ENCODE results near the gene DOCK3.

Gene DOCK3

DNA sequence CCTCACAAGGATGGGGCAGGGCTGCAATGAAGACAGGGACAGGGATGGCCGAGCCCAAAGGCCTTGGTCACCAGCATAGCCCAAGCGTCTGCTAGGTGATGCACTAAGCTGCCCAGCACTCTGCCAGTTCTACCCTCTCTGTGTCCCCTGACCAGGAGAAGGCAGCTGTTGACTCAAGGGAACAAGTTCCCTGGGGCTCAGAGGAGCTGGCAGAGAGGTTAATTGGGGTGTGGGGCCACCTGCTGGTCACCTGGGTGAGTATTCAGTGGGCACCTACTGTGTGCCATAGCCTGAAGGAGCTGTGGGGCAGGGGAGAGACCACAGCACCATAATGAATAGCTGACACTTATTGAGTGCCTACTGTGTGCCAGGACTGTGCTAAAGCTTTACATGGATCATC, 22.0 kb upstream of the DOCK3 start:
- TF ChIP-seq, protein P1, sequence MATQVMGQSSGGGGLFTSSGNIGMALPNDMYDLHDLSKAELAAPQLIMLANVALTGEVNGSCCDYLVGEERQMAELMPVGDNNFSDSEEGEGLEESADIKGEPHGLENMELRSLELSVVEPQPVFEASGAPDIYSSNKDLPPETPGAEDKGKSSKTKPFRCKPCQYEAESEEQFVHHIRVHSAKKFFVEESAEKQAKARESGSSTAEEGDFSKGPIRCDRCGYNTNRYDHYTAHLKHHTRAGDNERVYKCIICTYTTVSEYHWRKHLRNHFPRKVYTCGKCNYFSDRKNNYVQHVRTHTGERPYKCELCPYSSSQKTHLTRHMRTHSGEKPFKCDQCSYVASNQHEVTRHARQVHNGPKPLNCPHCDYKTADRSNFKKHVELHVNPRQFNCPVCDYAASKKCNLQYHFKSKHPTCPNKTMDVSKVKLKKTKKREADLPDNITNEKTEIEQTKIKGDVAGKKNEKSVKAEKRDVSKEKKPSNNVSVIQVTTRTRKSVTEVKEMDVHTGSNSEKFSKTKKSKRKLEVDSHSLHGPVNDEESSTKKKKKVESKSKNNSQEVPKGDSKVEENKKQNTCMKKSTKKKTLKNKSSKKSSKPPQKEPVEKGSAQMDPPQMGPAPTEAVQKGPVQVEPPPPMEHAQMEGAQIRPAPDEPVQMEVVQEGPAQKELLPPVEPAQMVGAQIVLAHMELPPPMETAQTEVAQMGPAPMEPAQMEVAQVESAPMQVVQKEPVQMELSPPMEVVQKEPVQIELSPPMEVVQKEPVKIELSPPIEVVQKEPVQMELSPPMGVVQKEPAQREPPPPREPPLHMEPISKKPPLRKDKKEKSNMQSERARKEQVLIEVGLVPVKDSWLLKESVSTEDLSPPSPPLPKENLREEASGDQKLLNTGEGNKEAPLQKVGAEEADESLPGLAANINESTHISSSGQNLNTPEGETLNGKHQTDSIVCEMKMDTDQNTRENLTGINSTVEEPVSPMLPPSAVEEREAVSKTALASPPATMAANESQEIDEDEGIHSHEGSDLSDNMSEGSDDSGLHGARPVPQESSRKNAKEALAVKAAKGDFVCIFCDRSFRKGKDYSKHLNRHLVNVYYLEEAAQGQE (IDR thresholded peaks at IDR 0.05; ENCODE audit: insufficient read depth in 1 of 2, low read depth in 2 of 2, low read length in 2 of 2) = no peak
- TF ChIP-seq FOXP2 (optimal IDR thresholded peaks at IDR 0.05; ENCODE audit: borderline replicate concordance, extremely low read depth, extremely low read length, insufficient read depth) (no peak), SIN3A (IDR thresholded peaks at IDR 0.05; ENCODE audit: borderline replicate concordance, insufficient read depth, low read length) (no peak), POLR2AphosphoS5 (IDR thresholded peaks at IDR 0.05; ENCODE audit: low read depth, low read length) (no peak), TAF1 (IDR thresholded peaks at IDR 0.05; ENCODE audit: borderline replicate concordance, insufficient read depth, low read length) (no peak)

DNA sequence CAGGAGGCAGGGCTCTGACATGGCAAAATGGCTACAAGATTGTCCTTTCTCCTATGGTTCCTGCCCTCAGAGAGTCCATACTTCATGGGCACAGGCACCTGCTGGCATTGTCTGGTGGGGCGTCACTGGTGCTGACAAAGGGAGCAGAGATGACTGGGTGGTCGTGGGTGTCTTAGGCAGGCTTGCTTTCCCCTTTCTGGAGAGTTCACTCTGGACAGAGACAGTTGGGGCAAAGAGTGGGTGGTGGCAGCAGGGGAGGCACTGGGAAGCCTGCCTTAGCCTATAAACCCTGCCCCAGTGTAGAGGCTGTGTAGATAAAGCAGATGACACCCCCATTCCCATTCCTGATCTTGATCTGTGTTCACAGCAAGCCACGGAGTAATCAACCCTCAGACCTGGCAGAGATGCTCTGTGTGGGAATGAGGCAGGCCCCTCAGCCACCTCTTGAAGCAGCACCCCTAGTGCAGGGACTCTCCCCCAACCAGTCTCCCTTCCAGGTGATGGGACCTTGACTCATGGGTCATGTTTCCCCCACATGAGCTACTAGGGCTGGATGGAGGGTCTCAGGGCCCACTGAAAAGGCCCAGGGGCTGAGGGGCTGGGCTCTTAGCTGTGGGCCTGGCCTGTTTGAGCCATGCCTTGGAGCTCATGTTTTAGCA, 20.7 kb upstream of the DOCK3 start:
- TF ChIP-seq FOXP2 (optimal IDR thresholded peaks at IDR 0.05; ENCODE audit: borderline replicate concordance, extremely low read depth, extremely low read length, insufficient read depth) (no peak), POLR2AphosphoS5 (IDR thresholded peaks at IDR 0.05; ENCODE audit: low read depth, low read length) (no peak), SIN3A (IDR thresholded peaks at IDR 0.05; ENCODE audit: borderline replicate concordance, insufficient read depth, low read length) (no peak), TAF1 (IDR thresholded peaks at IDR 0.05; ENCODE audit: borderline replicate concordance, insufficient read depth, low read length) (no peak)
- TF ChIP-seq, protein P1 (IDR thresholded peaks at IDR 0.05; ENCODE audit: insufficient read depth in 1 of 2, low read depth in 2 of 2, low read length in 2 of 2) = no peak

DNA sequence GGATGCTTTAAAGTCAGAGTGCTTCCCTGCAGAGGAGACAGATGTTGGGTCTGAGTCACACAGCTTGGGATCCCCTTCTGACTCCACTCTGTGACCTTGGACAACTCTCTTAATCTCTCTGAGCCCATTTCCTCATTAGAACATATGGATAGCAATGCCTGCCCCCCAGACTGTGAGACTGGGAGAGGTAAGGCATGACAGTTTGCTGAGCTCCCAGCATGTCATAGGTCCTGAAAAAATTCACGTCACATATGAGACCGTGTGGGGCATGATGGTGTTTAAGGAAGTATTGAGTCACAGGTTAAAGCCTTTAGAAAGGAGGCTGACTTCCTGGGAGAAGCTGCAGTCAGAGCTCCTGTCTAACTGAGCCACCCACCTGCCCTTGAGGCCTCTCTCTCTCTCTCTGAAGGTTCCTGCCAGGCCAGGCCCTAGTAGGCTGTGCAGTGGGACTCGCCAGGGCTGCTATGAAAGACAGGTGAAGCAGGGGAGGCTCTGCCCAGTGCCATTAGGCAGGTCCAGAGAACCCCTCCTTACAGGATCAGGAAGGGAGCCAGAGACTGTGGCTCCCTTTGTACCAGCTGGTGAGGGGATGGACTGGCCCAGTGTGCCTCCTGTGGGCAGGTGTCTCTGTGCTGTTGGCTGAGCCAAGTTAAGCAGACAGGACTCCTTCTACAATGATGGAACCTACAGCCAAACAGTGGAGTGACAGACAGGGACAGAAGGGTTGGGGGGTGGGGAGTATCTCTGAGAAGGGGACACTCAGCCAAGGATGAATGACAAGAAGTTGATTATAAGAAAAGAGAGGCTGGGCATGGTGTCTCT, 19.5 kb upstream of the DOCK3 start:
- TF ChIP-seq TAF1 (IDR thresholded peaks at IDR 0.05; ENCODE audit: borderline replicate concordance, insufficient read depth, low read length) (no peak), SIN3A (IDR thresholded peaks at IDR 0.05; ENCODE audit: borderline replicate concordance, insufficient read depth, low read length) (no peak), POLR2AphosphoS5 (IDR thresholded peaks at IDR 0.05; ENCODE audit: low read depth, low read length) (no peak), FOXP2 (optimal IDR thresholded peaks at IDR 0.05; ENCODE audit: borderline replicate concordance, extremely low read depth, extremely low read length, insufficient read depth) (no peak)

DNA sequence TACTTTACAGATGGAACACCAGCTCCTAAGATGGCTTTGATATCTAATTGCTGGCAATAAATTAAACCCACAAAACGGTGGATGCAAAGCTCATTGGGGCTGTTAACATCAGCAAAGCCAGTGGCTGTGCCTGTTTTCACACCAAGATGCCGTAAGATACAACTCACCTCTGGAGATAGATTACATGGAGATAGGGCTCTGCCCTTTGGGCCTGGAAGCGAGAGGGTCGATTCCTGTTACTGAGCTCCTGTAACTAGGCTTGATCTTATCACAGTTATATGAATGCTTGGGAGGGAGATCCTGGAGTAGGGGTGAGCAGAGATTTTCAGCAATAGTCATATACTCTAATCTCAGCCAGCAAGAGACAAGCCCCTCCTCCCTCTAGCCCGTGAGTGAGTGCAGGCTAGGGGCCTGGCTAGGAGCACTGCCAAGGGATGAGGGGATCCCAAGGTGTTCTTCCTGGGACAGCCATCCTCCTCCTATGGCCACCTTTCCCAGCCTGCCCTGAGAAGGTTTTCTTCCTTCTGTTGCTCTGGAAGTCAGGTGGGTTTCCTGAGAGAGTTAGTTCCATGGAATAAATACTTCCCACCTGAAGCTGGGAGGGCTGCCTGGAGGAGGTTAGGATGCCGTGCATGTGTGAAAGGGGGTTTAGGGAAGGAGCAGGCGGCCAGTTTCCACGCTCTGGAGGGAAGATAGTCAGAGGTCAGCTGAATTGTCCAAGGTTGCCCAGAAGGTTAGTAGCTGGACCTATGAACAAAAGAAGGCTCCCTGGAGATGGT, 18.1 kb upstream of the DOCK3 start:
- TF ChIP-seq TAF1 (IDR thresholded peaks at IDR 0.05; ENCODE audit: borderline replicate concordance, insufficient read depth, low read length) (no peak), POLR2AphosphoS5 (IDR thresholded peaks at IDR 0.05; ENCODE audit: low read depth, low read length) (no peak), FOXP2 (optimal IDR thresholded peaks at IDR 0.05; ENCODE audit: borderline replicate concordance, extremely low read depth, extremely low read length, insufficient read depth) (no peak), SIN3A (IDR thresholded peaks at IDR 0.05; ENCODE audit: borderline replicate concordance, insufficient read depth, low read length) (no peak)
- TF ChIP-seq, protein P1 (IDR thresholded peaks at IDR 0.05; ENCODE audit: insufficient read depth in 1 of 2, low read depth in 2 of 2, low read length in 2 of 2) = no peak

DNA sequence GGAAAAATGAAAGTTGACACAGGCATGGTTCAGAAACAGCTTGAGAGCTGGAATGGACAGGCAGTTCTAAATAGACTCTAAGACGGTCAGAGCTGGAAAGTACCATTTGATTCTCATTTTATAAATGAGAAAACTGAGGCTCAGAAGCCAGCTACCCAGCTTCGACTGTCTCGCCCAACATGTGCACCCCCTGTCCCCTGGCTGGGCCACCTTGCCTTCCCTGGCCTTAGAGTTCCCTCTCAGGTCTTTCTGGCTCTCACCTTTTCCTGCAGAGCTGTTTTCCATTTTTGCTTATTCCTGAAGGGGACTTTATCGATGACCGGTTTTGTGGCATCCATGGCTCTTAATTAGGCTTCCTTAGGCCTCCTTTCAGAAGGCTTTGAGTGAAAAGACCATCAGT, 17.3 kb upstream of the DOCK3 start:
- TF ChIP-seq POLR2AphosphoS5 (IDR thresholded peaks at IDR 0.05; ENCODE audit: low read depth, low read length) = no peak
- TF ChIP-seq, protein P1 (IDR thresholded peaks at IDR 0.05; ENCODE audit: insufficient read depth in 1 of 2, low read depth in 2 of 2, low read length in 2 of 2) = no peak
- TF ChIP-seq SIN3A (IDR thresholded peaks at IDR 0.05; ENCODE audit: borderline replicate concordance, insufficient read depth, low read length) = no peak
- no peak for TF ChIP-seq FOXP2 (optimal IDR thresholded peaks at IDR 0.05; ENCODE audit: borderline replicate concordance, extremely low read depth, extremely low read length, insufficient read depth)
- TF ChIP-seq TAF1 (IDR thresholded peaks at IDR 0.05; ENCODE audit: borderline replicate concordance, insufficient read depth, low read length) = no peak

All from PFSK-1 (cell line).